ENCODE results near the gene SRSF10. TPM values are rescaled to one million over a fixed set of nuclear protein-coding genes. Genes with fewer than 3 reads are reported as not detected.
"Not testable (repeated sequence)": the region's sequence is repeated elsewhere in the genome, so short reads cannot be mapped to it uniquely, and the experiment has no call there.

The SRSF10 gene
- total RNA-seq, 1 donor from 2014 or later: 65.2 TPM

DNA sequence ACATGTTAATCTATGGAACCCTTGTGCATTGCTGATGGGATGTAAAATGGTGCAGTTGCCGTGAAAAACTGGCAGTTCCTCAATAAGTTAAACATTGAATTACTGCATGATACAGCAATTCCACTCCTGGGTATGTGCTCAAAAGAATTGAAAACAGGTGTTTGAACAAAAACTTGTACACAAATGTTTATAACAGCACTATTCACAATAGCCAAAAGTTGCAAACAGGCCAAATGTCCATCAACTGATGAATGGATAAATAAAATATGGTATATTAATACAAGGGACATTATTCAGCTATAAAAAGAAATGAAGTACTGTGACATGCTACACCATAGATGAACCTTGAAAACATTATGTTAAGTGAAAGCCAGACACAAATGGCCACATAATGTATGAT is 17.7 kb upstream of the SRSF10 start:
- no peaks in the 10 kb centered on the region for H3K9me3 ChIP-seq (ENCODE audit: control insufficient read depth in 3 of 3, low read length in 3 of 3)
- no peak overlapping the region for H3K27ac ChIP-seq (ENCODE audit: low read depth, low read length)
- H3K4me1 ChIP-seq (ENCODE audit: control insufficient read depth in 3 of 3, insufficient read depth in 3 of 3, low read length in 3 of 3): peaks cover under 1 to 12% (median 4%) of the 10 kb centered on the region in 3 donors
- no peak overlapping the region for H3K4me3 ChIP-seq (ENCODE audit: low read length in 3 of 3)
- H3K27me3 ChIP-seq (ENCODE audit: control insufficient read depth in 3 of 3, insufficient read depth in 3 of 3, low read length in 3 of 3): no peaks in the 10 kb centered on the region
- no peaks in the 10 kb centered on the region for H3K36me3 ChIP-seq (ENCODE audit: control insufficient read depth in 3 of 3, insufficient read depth in 3 of 3, low read length in 3 of 3)
- no peak overlapping the region for H3K9ac ChIP-seq (ENCODE audit: low read depth in 1 of 3, low read length in 3 of 3)

DNA sequence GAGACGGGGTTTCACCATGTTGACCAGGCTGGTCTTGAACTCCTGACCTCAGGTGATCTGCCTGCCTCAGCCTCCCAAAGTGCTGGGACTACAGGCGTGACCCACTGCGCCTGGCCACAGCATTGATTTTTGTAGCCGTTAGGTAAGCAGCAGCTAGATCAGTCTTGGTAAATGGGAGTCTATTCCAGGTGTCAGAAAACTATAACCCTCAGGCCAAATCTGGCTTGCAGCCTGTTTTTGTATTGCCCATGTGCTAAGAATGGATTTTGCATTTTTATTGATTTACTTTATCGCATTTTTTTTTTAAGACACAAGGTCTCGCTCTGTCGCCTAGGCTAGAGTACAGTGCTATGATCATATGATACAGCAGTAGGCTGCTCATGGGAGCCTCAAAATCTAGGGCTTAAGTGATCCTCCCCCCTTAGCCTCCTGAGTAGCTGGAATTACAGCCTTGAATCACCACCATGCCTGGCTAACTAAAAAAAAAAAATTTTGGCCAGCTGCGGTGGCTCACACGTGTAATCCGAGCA is 16.6 kb upstream of the SRSF10 start:
- Histone ChIP-seq H3K9ac (ENCODE audit: low read depth in 1 of 3, low read length in 3 of 3) (no peak overlapping the region), H3K9me3 (ENCODE audit: control insufficient read depth in 3 of 3, low read length in 3 of 3) (no peaks in the 10 kb centered on the region), H3K4me3 (ENCODE audit: low read length in 3 of 3) (no peak overlapping the region), H3K27me3 (ENCODE audit: control insufficient read depth in 3 of 3, insufficient read depth in 3 of 3, low read length in 3 of 3) (no peaks in the 10 kb centered on the region), H3K27ac (ENCODE audit: low read depth, low read length) (no peak overlapping the region), H3K36me3 (ENCODE audit: control insufficient read depth in 3 of 3, insufficient read depth in 3 of 3, low read length in 3 of 3) (no peaks in the 10 kb centered on the region), H3K4me1 (ENCODE audit: control insufficient read depth in 3 of 3, insufficient read depth in 3 of 3, low read length in 3 of 3) (peaks cover 0 to 11% (median 4%) of the 10 kb centered on the region in 3 donors)

DNA sequence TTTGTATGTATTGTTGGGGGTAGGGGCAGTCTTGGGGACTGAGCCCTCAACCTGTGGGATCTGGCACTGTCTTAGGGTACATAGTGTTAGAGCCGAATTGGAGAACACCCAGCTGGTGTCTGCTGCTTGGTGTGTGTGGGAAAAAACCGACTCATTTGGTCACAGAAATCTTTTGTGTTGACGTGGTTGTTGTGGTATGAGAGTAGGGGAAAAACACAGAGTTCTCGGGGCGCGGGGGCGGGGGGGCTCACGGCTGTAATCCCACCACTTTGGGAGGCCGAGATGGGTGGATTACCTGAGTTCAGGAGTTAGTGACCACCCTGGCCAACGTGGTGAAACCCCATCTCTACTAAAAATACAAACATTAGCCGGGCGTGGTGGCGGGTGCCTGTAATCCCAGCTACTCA is 15.3 kb upstream of the SRSF10 start:
- H3K4me3 ChIP-seq (ENCODE audit: low read length in 3 of 3): no peak overlapping the region
- H3K27me3 ChIP-seq (ENCODE audit: control insufficient read depth in 3 of 3, insufficient read depth in 3 of 3, low read length in 3 of 3): no peaks in the 10 kb centered on the region
- no peak overlapping the region for H3K27ac ChIP-seq (ENCODE audit: low read depth, low read length)
- no peak overlapping the region for H3K9ac ChIP-seq (ENCODE audit: low read depth in 1 of 3, low read length in 3 of 3)
- H3K36me3 ChIP-seq (ENCODE audit: control insufficient read depth in 3 of 3, insufficient read depth in 3 of 3, low read length in 3 of 3): no peaks in the 10 kb centered on the region
- H3K9me3 ChIP-seq (ENCODE audit: control insufficient read depth in 3 of 3, low read length in 3 of 3): no peaks in the 10 kb centered on the region
- peaks cover 0 to 8% (median 4%) of the 10 kb centered on the region in 3 donors for H3K4me1 ChIP-seq (ENCODE audit: control insufficient read depth in 3 of 3, insufficient read depth in 3 of 3, low read length in 3 of 3)

DNA sequence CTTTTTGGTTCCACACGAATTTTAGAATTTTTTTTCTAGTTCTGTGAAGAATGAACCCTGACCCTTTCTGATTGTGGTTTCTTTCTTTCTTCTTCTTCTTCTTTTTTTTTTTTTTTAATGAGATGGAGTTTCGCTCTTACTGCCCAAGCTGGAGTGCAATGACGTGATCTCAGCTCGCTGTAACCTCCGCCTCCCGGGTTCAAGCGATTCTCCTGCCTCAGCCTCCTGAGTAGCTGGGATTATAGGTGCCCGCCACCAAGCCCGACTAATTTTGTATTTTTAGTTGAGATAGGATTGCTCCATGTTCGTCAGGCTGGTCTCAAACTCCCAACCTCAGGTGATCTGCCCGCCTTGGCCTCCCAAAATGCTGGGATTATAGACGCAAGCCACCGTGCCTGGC is 11.9 kb upstream of the SRSF10 start:
- H3K36me3 ChIP-seq (ENCODE audit: control insufficient read depth in 3 of 3, insufficient read depth in 3 of 3, low read length in 3 of 3); H3K4me3 ChIP-seq (ENCODE audit: low read length in 3 of 3); H3K27ac ChIP-seq (ENCODE audit: low read depth, low read length); H3K27me3 ChIP-seq (ENCODE audit: control insufficient read depth in 3 of 3, insufficient read depth in 3 of 3, low read length in 3 of 3); H3K9ac ChIP-seq (ENCODE audit: low read depth in 1 of 3, low read length in 3 of 3); H3K4me1 ChIP-seq (ENCODE audit: control insufficient read depth in 3 of 3, insufficient read depth in 3 of 3, low read length in 3 of 3); H3K9me3 ChIP-seq (ENCODE audit: control insufficient read depth in 3 of 3, low read length in 3 of 3): not testable (repeated sequence)

DNA sequence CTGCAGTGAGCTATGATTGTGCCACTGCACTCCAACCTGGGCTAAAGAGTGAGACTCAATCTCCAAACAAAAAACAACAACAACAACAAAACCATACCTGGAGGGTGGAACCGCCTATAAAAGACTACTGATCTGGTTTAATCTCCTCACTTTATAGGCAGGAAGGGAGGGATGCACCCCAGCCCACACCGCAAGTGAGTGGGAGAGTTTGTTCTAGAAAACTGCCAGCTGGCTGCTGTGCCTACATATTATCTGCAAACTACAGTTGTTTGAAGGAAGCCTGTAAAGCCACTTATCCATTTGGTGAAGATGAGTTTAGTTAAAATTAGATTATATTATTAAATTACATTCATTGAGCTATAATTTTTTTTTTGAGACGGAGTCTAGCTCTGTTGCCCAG is 9.1 kb upstream of the SRSF10 start:
- H3K4me3 ChIP-seq (ENCODE audit: low read length in 3 of 3): no peak overlapping the region
- no peak overlapping the region for H3K9ac ChIP-seq (ENCODE audit: low read depth in 1 of 3, low read length in 3 of 3)
- H3K4me1 ChIP-seq (ENCODE audit: control insufficient read depth in 3 of 3, insufficient read depth in 3 of 3, low read length in 3 of 3): no peaks in the 10 kb centered on the region
- H3K9me3 ChIP-seq (ENCODE audit: control insufficient read depth in 3 of 3, low read length in 3 of 3): no peaks in the 10 kb centered on the region
- no peaks in the 10 kb centered on the region for H3K27me3 ChIP-seq (ENCODE audit: control insufficient read depth in 3 of 3, insufficient read depth in 3 of 3, low read length in 3 of 3)
- H3K36me3 ChIP-seq (ENCODE audit: control insufficient read depth in 3 of 3, insufficient read depth in 3 of 3, low read length in 3 of 3): no peaks in the 10 kb centered on the region
- H3K27ac ChIP-seq (ENCODE audit: low read depth, low read length): no peak overlapping the region

DNA sequence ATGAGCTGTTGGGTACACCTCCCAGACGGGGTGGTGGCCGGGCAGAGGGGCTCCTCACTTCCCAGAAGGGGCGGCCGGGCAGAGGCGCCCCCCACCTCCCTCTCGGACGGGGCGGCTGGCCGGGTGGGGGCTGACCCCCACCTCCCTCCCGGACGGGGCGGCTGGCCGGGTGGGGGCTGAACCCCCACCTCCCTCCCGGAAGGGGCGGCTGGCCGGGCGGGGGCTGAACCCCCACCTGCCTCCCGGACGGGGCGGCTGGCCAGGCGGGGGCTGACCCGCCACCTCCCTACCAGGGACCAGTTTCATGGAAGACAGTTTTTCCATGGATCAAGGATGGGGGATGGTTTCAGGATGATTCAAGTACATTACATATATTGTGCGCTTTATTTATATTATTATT is 6.9 kb upstream of the SRSF10 start:
- H3K36me3 ChIP-seq (ENCODE audit: control insufficient read depth in 3 of 3, insufficient read depth in 3 of 3, low read length in 3 of 3); H3K4me3 ChIP-seq (ENCODE audit: low read length in 3 of 3): not testable (repeated sequence)

DNA sequence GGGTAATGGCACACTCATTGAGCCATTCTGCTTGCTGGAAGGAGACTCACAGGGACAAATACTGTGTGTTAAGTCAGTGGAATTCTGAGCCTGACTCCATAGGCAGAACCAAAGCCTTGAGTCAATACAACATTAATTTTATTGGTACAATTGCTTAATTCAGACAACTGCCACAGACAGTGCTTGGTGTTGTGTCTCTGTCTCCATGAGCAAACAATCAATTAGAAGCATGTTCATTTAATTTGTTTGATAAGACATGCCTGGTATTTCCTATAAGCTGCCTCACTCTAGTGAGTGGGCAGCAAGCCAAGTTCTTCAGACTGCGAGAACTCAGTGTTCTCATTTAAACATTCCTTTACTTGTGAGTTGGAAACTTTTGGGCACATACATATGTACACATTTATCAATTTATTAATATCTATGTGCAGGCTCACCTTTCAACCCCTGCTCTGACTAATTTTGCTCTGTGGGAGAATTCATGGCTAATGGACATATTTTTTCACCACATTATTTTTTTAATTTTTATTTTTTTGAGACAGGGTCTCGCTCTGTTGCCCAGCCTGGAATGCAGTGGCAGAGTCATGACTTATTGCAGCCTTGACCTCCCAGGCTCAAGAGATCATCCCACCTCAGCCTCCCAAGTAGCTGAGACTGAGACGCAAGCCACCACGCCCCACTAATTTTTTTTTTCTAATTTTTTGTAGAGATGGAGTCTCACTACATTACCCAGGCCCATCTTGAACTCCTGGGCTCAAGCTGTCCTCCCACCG is 4.5 kb upstream of the SRSF10 start:
- H3K4me1 ChIP-seq (ENCODE audit: control insufficient read depth in 3 of 3, insufficient read depth in 3 of 3, low read length in 3 of 3): peaks cover 3 to 5% (median 4%) of the 10 kb centered on the region in 3 donors
- H3K27me3 ChIP-seq (ENCODE audit: control insufficient read depth in 3 of 3, insufficient read depth in 3 of 3, low read length in 3 of 3): no peaks in the 10 kb centered on the region
- no peaks in the 10 kb centered on the region for H3K9me3 ChIP-seq (ENCODE audit: control insufficient read depth in 3 of 3, low read length in 3 of 3)
- H3K9ac ChIP-seq (ENCODE audit: low read depth in 1 of 3, low read length in 3 of 3): no peak overlapping the region
- no peak overlapping the region for H3K27ac ChIP-seq (ENCODE audit: low read depth, low read length)
- no peak overlapping the region for H3K4me3 ChIP-seq (ENCODE audit: low read length in 3 of 3)
- H3K36me3 ChIP-seq (ENCODE audit: control insufficient read depth in 3 of 3, insufficient read depth in 3 of 3, low read length in 3 of 3): no peaks in the 10 kb centered on the region

More for the DNA sequence above, 6.9 kb upstream of the SRSF10 start:
- H3K4me1 ChIP-seq (ENCODE audit: control insufficient read depth in 3 of 3, insufficient read depth in 3 of 3, low read length in 3 of 3); H3K9ac ChIP-seq (ENCODE audit: low read depth in 1 of 3, low read length in 3 of 3); H3K9me3 ChIP-seq (ENCODE audit: control insufficient read depth in 3 of 3, low read length in 3 of 3); H3K27me3 ChIP-seq (ENCODE audit: control insufficient read depth in 3 of 3, insufficient read depth in 3 of 3, low read length in 3 of 3); H3K27ac ChIP-seq (ENCODE audit: low read depth, low read length): not testable (repeated sequence)

DNA sequence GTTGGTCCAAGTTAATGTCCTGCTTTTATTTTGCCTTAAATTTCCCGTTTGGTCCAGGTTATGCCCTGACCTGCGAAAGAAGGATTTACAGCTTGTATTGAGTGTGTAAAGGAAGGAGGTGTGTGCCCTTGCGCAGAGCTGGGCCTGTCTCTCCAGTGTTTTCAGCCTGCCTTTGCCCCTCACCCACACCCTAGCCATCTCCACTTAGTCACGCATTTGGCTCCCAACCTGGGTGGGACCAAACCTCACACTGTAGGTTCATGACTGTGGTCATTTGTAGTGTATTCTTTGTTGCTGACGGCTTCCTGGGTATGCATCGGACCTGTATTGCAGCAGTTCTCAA is 572 bp upstream of the SRSF10 start:
- peak overlapping the region; percentile 93 to 96 (median 94) for H3K4me3 ChIP-seq (ENCODE audit: low read length in 3 of 3)

DNA sequence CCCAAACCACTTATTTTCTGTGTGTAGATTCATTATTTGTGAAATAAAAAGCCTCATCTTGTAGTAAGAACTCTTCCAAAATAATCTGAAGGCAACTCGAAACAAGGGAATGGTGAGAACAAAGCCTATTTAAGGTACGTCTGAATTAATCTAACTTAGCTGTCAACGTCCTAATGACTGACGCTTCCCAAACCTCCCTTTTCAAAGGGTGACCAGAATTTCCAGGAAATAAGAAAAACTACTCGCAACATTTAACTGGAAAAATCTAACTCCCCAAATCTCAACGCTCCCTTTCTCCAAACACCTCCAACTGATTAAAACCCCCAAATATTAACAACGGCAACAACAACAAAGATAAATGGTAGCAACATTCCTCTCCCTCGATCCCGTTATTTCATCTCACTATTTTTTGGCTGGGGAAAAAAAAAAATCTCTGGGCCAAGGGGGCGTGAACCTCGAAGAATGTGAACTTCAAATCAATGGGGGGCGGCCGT is 693 bp downstream of the SRSF10 start:
- Histone ChIP-seq H3K27ac (ENCODE audit: low read depth, low read length) (peak overlapping the region; percentile 98), H3K36me3 (ENCODE audit: control insufficient read depth in 3 of 3, insufficient read depth in 3 of 3, low read length in 3 of 3) (peaks cover 0 to 4% (median 0%) of the 10 kb centered on the region in 3 donors), H3K4me1 (ENCODE audit: control insufficient read depth in 3 of 3, insufficient read depth in 3 of 3, low read length in 3 of 3) (peaks cover 23 to 35% (median 34%) of the 10 kb centered on the region in 3 donors), H3K4me3 (ENCODE audit: low read length in 3 of 3) (peak overlapping the region; percentile 93 to 96 (median 94)), H3K9ac (ENCODE audit: low read depth in 1 of 3, low read length in 3 of 3) (peak overlapping the region; percentile 95 to 98 (median 98)), H3K27me3 (ENCODE audit: control insufficient read depth in 3 of 3, insufficient read depth in 3 of 3, low read length in 3 of 3) (no peaks in the 10 kb centered on the region), H3K9me3 (ENCODE audit: control insufficient read depth in 3 of 3, low read length in 3 of 3) (no peaks in the 10 kb centered on the region)

More for the DNA sequence above, 572 bp upstream of the SRSF10 start:
- Histone ChIP-seq H3K9ac (ENCODE audit: low read depth in 1 of 3, low read length in 3 of 3) (peak overlapping the region; percentile 64 to 76 (median 74)), H3K9me3 (ENCODE audit: control insufficient read depth in 3 of 3, low read length in 3 of 3) (no peaks in the 10 kb centered on the region), H3K27ac (ENCODE audit: low read depth, low read length) (peak overlapping the region; percentile 98), H3K27me3 (ENCODE audit: control insufficient read depth in 3 of 3, insufficient read depth in 3 of 3, low read length in 3 of 3) (no peaks in the 10 kb centered on the region), H3K36me3 (ENCODE audit: control insufficient read depth in 3 of 3, insufficient read depth in 3 of 3, low read length in 3 of 3) (no peaks in the 10 kb centered on the region), H3K4me1 (ENCODE audit: control insufficient read depth in 3 of 3, insufficient read depth in 3 of 3, low read length in 3 of 3) (peaks cover 23 to 33% (median 31%) of the 10 kb centered on the region in 3 donors)

DNA sequence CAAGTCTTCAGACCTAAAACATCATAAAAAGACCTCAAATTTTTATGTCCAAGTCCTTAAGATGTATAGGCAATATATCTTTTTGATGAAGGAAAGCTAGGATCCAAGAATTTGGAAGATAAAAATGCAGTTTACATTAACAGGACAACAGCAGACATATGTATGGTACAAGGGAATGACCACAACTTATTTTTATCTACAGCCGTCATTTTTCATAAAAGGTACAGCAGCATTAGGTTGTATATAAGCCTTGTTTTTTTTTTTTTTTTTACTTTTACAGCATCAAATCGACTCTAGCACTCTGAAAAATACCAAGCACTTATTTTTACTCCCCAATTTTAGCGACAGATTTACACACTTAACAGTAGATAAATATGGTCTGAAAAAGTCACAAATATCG is 1.3 kb downstream of the SRSF10 start:
- peak overlapping the region; percentile 98 for H3K27ac ChIP-seq (ENCODE audit: low read depth, low read length)
- H3K4me1 ChIP-seq (ENCODE audit: control insufficient read depth in 3 of 3, insufficient read depth in 3 of 3, low read length in 3 of 3): peaks cover 23 to 35% (median 34%) of the 10 kb centered on the region in 3 donors
- H3K4me3 ChIP-seq (ENCODE audit: low read length in 3 of 3): peak overlapping the region; percentile 93 to 96 (median 94)
- no peaks in the 10 kb centered on the region for H3K9me3 ChIP-seq (ENCODE audit: control insufficient read depth in 3 of 3, low read length in 3 of 3)
- H3K9ac ChIP-seq (ENCODE audit: low read depth in 1 of 3, low read length in 3 of 3): peak overlapping the region; percentile 95 to 98 (median 98)
- no peaks in the 10 kb centered on the region for H3K27me3 ChIP-seq (ENCODE audit: control insufficient read depth in 3 of 3, insufficient read depth in 3 of 3, low read length in 3 of 3)
- H3K36me3 ChIP-seq (ENCODE audit: control insufficient read depth in 3 of 3, insufficient read depth in 3 of 3, low read length in 3 of 3): peaks cover 0 to 4% (median 0%) of the 10 kb centered on the region in 3 donors
